Naive B cell (primary cell): Measurements from ENCODE around the gene TRMT13. TPM values are rescaled to one million over a fixed set of nuclear protein-coding genes. Genes with fewer than 3 reads are reported as not detected.

Source experiments
- ATAC-seq, 2 donors: fragments of 150-1000 bp; cut with Tn5 transposase; 2 replicates each; pipeline ENCODE4 v1.10.0; 2021; ENCODE audit warnings: low read depth in 2 of 2, mild to moderate bottlenecking in 2 of 2, moderate library complexity in 2 of 2
- DNase-seq: peaks from one replicate; pipeline ENCODE4 v3.0.0; 2022
- H3K27ac Mint-ChIP-seq, 6 donors: one replicate each; pipeline ENCODE4 v1.8.0; 2020 to 2022; ENCODE audit warnings: mild to moderate bottlenecking in 6 of 6, mixed read lengths in 6 of 6, moderate library complexity in 5 of 6, inconsistent platforms in 2 of 6
- H3K27me3 Mint-ChIP-seq, 3 donors: one replicate each; pipeline ENCODE4 v1.8.0; 2021 to 2022; ENCODE audit warnings: mixed read lengths in 3 of 3, mild to moderate bottlenecking in 1 of 3
- H3K36me3 Mint-ChIP-seq, 2 donors: one replicate each; pipeline ENCODE4 v1.8.0; 2020 to 2022; ENCODE audit warnings: mixed read lengths in 2 of 2, inconsistent platforms in 1 of 2, mild to moderate bottlenecking in 1 of 2
- H3K4me1 Mint-ChIP-seq, 3 donors: one replicate each; pipeline ENCODE4 v1.8.0; 2020 to 2022; ENCODE audit warnings: mixed read lengths in 3 of 3, inconsistent platforms in 1 of 3, mild to moderate bottlenecking in 1 of 3, moderate library complexity in 1 of 3
- H3K4me3 Mint-ChIP-seq, 8 donors: one replicate each; pipeline ENCODE4 v1.8.0; 2020 to 2022; ENCODE audit warnings: mild to moderate bottlenecking in 8 of 8, mixed read lengths in 8 of 8, moderate library complexity in 8 of 8, inconsistent platforms in 2 of 8
- H3K9me3 Mint-ChIP-seq, 7 donors: one replicate each; pipeline ENCODE4 v1.8.0; 2020 to 2022; ENCODE audit warnings: mixed read lengths in 7 of 7, mild to moderate bottlenecking in 5 of 7, inconsistent platforms in 2 of 7, moderate library complexity in 1 of 7
- polyA plus RNA-seq, 6 donors: library from polyadenylated mRNA; unstranded; fragments of 300-500 nt; fragmentation: Illumina TruSeq; gene quantifications; one replicate each; pipeline ENCODE4 v1.2.3, GENCODE V29; 2021; ENCODE audit warnings: low read depth in 6 of 6

Gene TRMT13
- polyA plus RNA-seq, 6 donors from 2014 or later: 4.1 to 17.8 (median 13.4) TPM

DNA sequence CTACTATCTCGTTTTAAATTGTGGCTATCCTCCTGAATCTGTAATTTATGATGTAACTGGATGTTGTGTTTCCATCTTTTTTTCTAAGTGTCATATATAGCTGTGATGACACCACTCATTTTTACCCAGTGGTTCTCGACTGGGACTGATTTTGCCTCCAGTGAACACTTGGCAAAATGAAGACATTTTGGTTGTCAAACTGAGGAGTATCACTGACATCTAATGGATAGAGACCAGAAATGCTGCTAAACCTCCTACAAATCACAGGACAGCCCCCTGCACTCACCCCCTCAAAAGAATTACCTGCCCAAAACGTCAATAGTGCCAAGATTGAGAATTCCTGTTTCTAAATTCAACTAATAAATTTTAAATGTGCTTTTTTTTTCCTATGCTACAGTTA is 1.9 kb downstream of the TRMT13 start:
- H3K27me3 Mint-ChIP-seq: no peaks in the 10 kb centered on the region
- DNase-seq (no peak), ATAC-seq (no peak)
- H3K4me3 Mint-ChIP-seq: peak overlapping the region in 3 of 8 donors; percentile 40 to 96 (median 49)
- H3K4me1 Mint-ChIP-seq: peaks cover 23 to 38% (median 33%) of the 10 kb centered on the region in 3 donors
- H3K27ac Mint-ChIP-seq: peak overlapping the region in 1 of 6 donors; percentile 72
- no peaks in the 10 kb centered on the region for H3K9me3 Mint-ChIP-seq
- peaks cover 8 to 21% of the 10 kb centered on the region in 2 donors for H3K36me3 Mint-ChIP-seq

DNA sequence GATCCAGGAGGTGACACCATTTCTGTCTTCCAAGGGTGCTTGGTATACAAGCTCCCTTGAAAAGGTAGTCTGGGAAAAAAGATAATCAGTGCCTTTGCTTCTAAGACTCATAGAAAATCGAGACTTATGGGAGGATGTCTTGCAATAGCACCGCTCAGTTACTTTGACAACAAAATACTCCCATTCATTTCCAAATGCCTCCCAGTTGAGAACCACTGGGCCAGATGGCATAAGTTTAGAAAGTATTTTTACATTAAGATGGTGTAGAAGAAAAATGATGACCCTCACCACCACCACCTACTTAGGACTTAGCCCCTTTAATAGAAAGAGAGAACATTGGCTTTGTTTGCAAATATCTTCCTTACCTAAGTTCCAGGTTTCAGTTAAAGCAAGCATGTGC is 4.6 kb downstream of the TRMT13 start:
- ATAC-seq (no peak), DNase-seq (no peak)
- no peaks in the 10 kb centered on the region for H3K27me3 Mint-ChIP-seq
- H3K4me1 Mint-ChIP-seq: peaks cover 17 to 22% (median 19%) of the 10 kb centered on the region in 3 donors
- no peaks in the 10 kb centered on the region for H3K9me3 Mint-ChIP-seq
- no peak overlapping the region for H3K4me3 Mint-ChIP-seq
- H3K27ac Mint-ChIP-seq: peak overlapping the region in 1 of 6 donors; percentile 75
- peaks cover 18 to 35% of the 10 kb centered on the region in 2 donors for H3K36me3 Mint-ChIP-seq

- ATAC-seq: no peak
- H3K36me3 Mint-ChIP-seq: peaks cover 38 to 54% of the 10 kb centered on the region in 2 donors
- no peaks in the 10 kb centered on the region for H3K9me3 Mint-ChIP-seq
- no peak overlapping the region for H3K4me3 Mint-ChIP-seq
- H3K27ac Mint-ChIP-seq: peak overlapping the region in 1 of 6 donors; percentile 20
- DNase-seq: no peak
- H3K27me3 Mint-ChIP-seq: no peaks in the 10 kb centered on the region
- H3K4me1 Mint-ChIP-seq: peaks cover 0 to 5% (median 0%) of the 10 kb centered on the region in 3 donors
These were observed 8.2 kb downstream of the TRMT13 start for GRCh38 chr1:100141192-100141591.

DNA sequence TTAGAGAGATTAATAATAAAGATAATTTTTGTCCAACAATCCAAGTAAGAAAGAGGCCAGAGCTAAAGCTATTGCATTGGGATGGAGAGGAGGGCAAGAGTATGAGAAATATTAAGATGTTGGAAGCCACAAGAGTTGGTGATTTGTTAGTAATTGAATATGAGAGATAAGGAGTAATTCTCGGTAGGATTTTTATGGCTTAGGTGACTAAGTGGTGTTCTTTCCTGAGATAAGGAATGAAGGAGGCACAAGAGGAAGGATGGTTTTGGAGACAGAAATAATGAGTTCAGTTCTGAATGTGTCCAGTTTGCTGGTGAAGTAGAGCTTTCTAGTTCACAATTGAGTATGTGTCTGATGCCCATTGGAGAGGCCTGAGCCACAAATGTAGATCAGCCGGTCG is 9.4 kb downstream of the TRMT13 start:
- Mint-ChIP-seq H3K9me3 (no peaks in the 10 kb centered on the region), H3K36me3 (peaks cover 41 to 56% of the 10 kb centered on the region in 2 donors), H3K4me3 (no peak overlapping the region), H3K27me3 (no peaks in the 10 kb centered on the region), H3K4me1 (peaks cover 0 to 5% (median 0%) of the 10 kb centered on the region in 3 donors), H3K27ac (peak overlapping the region in 3 of 6 donors; percentile 2 to 14 (median 7))
- ATAC-seq (no peak), DNase-seq (no peak)

GRCh38 chr1:100145116-100145515 is 12.2 kb downstream of the TRMT13 start:
- H3K4me3 Mint-ChIP-seq: no peak overlapping the region
- H3K36me3 Mint-ChIP-seq: peaks cover 40 to 45% of the 10 kb centered on the region in 2 donors

DNA sequence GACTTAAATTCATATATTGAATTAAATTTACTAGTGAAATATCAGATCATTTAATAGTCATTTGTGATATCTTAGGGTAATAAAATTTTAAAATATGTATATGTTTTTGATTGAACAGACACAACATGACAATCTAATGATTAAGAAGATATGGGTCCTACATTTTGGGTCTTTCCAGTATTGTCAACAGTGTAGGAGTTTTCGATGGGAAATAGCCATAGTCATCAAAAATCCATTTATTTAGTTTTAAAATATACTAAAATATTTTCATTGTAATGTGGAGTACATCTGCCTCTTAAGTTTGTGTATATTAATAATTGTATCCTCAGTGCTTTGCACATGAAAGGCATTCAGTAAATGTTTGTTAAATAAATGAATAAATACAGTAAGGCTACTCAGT is 14.0 kb downstream of the TRMT13 start:
- Mint-ChIP-seq H3K27ac (no peak overlapping the region), H3K4me1 (peaks cover under 1 to 7% (median 2%) of the 10 kb centered on the region in 3 donors), H3K4me3 (no peak overlapping the region), H3K36me3 (peaks cover 37 to 45% of the 10 kb centered on the region in 2 donors), H3K27me3 (no peaks in the 10 kb centered on the region), H3K9me3 (no peaks in the 10 kb centered on the region)
- ATAC-seq (no peak), DNase-seq (no peak)

More at GRCh38 chr1:100145116-100145515, 12.2 kb downstream of the TRMT13 start:
- ATAC-seq (no peak), DNase-seq (no peak)
- no peaks in the 10 kb centered on the region for H3K27me3 Mint-ChIP-seq
- peaks cover 0 to 5% (median 0%) of the 10 kb centered on the region in 3 donors for H3K4me1 Mint-ChIP-seq
- H3K27ac Mint-ChIP-seq: no peak overlapping the region
- H3K9me3 Mint-ChIP-seq: no peaks in the 10 kb centered on the region

DNA sequence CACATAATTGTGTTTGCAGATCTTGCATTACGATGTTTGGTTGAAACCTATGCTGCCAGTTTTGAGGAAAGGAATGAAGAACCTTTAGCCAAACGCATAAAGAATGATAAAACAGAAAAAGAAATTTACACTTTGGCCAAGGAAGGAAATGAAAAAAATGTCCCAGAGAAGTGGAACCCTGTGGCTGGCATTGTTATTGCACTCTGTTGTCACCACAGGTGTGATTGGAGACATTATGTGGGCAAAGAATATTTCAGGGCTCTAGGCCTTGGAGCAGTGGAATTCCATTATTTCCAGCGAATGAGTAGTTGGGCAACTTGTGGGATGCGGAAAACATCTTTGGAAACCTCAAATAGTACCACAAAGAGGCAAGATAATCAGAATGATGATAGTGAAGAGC is 14.9 kb downstream of the TRMT13 start:
- peaks cover 7 to 9% (median 8%) of the 10 kb centered on the region in 3 donors for H3K4me1 Mint-ChIP-seq
- peak overlapping the region in 1 of 6 donors; percentile 40 for H3K27ac Mint-ChIP-seq

GRCh38 chr1:100151679-100152078 is 18.7 kb downstream of the TRMT13 start:
- ATAC-seq (no peak), DNase-seq (no peak)
- H3K4me1 Mint-ChIP-seq: peaks cover 7 to 9% (median 8%) of the 10 kb centered on the region in 3 donors
- H3K4me3 Mint-ChIP-seq: no peak overlapping the region
- H3K27me3 Mint-ChIP-seq: no peaks in the 10 kb centered on the region
- H3K9me3 Mint-ChIP-seq: no peaks in the 10 kb centered on the region
- H3K27ac Mint-ChIP-seq: peak overlapping the region in 1 of 6 donors; percentile 1
- H3K36me3 Mint-ChIP-seq: peaks cover 10 to 20% of the 10 kb centered on the region in 2 donors

More for the DNA sequence above, 14.9 kb downstream of the TRMT13 start:
- no peak for DNase-seq
- Mint-ChIP-seq H3K27me3 (no peaks in the 10 kb centered on the region), H3K4me3 (no peak overlapping the region), H3K36me3 (peaks cover 28 to 36% of the 10 kb centered on the region in 2 donors), H3K9me3 (no peaks in the 10 kb centered on the region)
- ATAC-seq: no peak

- H3K4me1 Mint-ChIP-seq: peaks cover 7 to 9% (median 8%) of the 10 kb centered on the region in 3 donors
- peak overlapping the region in 4 of 6 donors; percentile 1 to 41 (median 8) for H3K27ac Mint-ChIP-seq
- H3K36me3 Mint-ChIP-seq: peaks cover 9 to 19% of the 10 kb centered on the region in 2 donors
- H3K27me3 Mint-ChIP-seq: no peaks in the 10 kb centered on the region
- peak; percentile 69 to 82 for ATAC-seq
- H3K4me3 Mint-ChIP-seq: peak overlapping the region in 1 of 8 donors; percentile 7
- peak; percentile 7 for DNase-seq
- H3K9me3 Mint-ChIP-seq: no peaks in the 10 kb centered on the region
These were observed 19.3 kb downstream of the TRMT13 start for GRCh38 chr1:100152271-100152670.

DNA sequence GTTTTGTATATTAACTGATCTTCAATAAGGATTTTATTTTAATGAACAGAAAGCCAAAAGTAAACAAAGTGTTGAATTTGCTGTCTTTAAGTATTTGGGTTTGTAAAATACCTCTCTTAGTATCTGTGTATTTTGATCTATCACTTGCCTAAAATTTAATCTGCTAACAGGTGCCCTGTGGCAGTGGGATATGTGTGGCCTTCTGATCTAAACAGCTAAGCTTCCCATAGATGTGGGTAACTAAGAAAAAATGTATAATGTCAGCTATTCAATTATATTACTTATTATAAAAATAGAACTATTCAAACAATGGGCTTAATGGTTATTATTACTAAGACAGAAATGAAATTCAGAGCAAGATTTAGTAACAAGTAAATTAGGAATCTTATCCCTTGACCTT is 29.9 kb downstream of the TRMT13 start:
- peaks cover 0 to 5% (median 0%) of the 10 kb centered on the region in 7 donors for H3K9me3 Mint-ChIP-seq
- no peak for ATAC-seq
- H3K36me3 Mint-ChIP-seq: no peaks in the 10 kb centered on the region
- DNase-seq: no peak
- H3K27me3 Mint-ChIP-seq: no peaks in the 10 kb centered on the region
- H3K27ac Mint-ChIP-seq: no peak overlapping the region
- no peak overlapping the region for H3K4me3 Mint-ChIP-seq
- no peaks in the 10 kb centered on the region for H3K4me1 Mint-ChIP-seq

DNA sequence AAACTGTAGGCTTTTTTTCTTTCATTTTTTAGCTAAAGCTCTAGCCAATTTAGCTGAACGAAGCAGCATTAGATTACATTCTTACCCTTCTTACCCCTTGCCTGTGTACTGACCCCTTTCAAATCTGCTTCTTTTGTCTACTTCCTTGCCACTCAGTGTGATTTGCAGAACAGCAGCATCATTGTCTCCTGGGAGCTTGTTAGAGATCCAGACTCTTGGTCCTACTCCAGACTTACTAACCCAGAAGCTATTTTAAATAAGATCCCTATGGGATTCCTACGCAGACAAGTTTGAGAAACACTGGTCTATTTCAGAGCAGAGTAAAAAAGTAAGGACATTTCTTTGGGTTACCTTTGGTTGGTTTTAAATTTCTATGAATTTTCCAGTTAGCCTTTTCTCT is 31.3 kb downstream of the TRMT13 start:
- no peaks in the 10 kb centered on the region for H3K4me1 Mint-ChIP-seq
- no peak overlapping the region for H3K27ac Mint-ChIP-seq
- no peaks in the 10 kb centered on the region for H3K27me3 Mint-ChIP-seq

DNA sequence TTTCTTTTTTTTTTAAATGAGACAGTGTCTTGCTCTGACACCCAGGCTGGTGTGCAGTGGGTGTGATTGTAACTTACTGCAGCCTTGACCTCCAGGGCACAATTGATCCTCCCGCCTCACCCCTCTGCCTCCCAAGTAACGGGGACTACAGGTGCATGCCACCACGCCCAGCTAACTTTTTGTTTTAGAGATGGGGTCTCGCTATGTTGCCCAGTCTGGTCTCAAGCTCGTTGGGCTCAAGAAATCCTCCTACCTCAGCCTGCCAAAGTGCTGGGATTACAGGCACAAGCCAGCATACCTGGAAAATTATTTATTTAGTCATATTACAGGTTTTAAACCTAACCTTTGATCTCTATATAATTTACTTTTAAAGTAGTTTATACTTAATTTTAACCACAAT is 31.7 kb downstream of the TRMT13 start:
- Mint-ChIP-seq H3K27me3 (no peaks in the 10 kb centered on the region), H3K27ac (no peak overlapping the region), H3K36me3 (no peaks in the 10 kb centered on the region), H3K4me1 (no peaks in the 10 kb centered on the region), H3K4me3 (no peak overlapping the region), H3K9me3 (peaks cover 0 to 5% (median 0%) of the 10 kb centered on the region in 7 donors)
- ATAC-seq: no peak
- DNase-seq: no peak

More for the DNA sequence above, 31.3 kb downstream of the TRMT13 start:
- H3K9me3 Mint-ChIP-seq: peaks cover 0 to 5% (median 0%) of the 10 kb centered on the region in 7 donors
- H3K4me3 Mint-ChIP-seq: no peak overlapping the region
- no peak for DNase-seq
- no peak for ATAC-seq
- H3K36me3 Mint-ChIP-seq: no peaks in the 10 kb centered on the region

DNA sequence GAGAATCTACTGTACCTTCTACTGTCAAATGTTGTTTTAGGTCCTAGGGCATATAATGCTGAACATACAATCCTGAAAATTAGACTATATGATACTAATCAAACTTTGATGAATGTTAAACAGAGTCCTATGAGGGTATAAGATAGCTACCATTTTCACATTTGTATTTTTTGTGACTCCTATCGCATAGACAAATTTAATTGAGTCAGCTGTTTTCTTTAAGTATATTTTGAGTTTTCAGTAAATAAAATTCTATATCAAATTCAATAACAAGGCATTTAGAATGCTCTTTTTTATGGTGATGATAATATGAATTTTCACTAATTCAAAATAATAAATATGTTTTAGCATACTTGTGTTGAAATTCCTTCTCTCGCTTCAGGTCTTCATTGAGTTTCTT is 35.1 kb downstream of the TRMT13 start:
- H3K27me3 Mint-ChIP-seq: no peaks in the 10 kb centered on the region
- peaks cover 0 to 5% (median 0%) of the 10 kb centered on the region in 7 donors for H3K9me3 Mint-ChIP-seq
- no peaks in the 10 kb centered on the region for H3K4me1 Mint-ChIP-seq
- H3K4me3 Mint-ChIP-seq: no peak overlapping the region
- H3K36me3 Mint-ChIP-seq: no peaks in the 10 kb centered on the region
- no peak for ATAC-seq
- no peak for DNase-seq
- no peak overlapping the region for H3K27ac Mint-ChIP-seq

DNA sequence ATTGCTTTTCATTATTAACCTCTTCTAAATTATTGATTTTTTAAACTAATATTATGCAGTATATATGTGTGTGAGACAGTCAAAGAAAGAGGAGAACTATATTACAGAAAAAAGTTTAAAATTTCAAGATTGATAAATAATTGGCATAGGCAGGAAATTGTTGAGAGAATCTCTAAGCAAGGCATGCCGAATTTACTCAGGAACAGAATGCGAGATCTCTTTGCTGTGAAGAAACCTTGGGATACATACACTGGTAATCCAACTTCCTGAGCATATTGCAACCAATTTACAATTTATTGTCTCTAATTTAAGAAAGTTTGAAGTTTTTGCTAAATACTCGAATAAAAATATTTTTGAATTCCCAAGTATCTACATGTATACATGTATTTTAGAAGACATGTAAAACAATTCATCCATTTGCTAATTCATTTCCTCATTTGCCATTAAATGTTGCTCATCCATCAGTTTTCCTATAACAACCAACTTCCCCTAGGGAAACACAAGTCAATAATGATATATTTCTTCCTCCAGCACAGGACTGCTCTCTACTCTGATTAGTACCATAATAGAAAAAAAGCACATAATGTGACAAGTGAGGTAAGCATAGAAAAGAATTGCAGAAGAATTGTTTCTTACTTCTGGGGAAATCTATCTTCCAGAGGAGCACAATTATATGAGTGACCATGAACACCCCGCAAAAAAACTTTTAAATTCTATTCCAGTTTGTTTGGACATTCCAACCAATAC is 44.5 kb downstream of the TRMT13 start:
- Mint-ChIP-seq H3K4me1 (no peaks in the 10 kb centered on the region), H3K27ac (no peak overlapping the region), H3K27me3 (no peaks in the 10 kb centered on the region), H3K4me3 (no peak overlapping the region), H3K9me3 (no peaks in the 10 kb centered on the region), H3K36me3 (no peaks in the 10 kb centered on the region)
- no peak for ATAC-seq
- DNase-seq: no peak
